Fibroblast of mammary gland (primary cell): ENCODE data around the gene RTN4R.

Source experiments
- DNase-seq: peaks from one replicate; pipeline ENCODE4 v3.0.0-alpha.2; 2010; ENCODE audit warnings: low read depth
- H3K4me3 ChIP-seq: 2 replicates; pipeline ENCODE4 v1.5.1; 2011; ENCODE audit warnings: low read depth, mild to moderate bottlenecking, low read length, moderate library complexity; ENCODE audit not compliant: control insufficient read depth
- CTCF ChIP-seq: conservative IDR thresholded peaks from 2 replicates; pipeline ENCODE4 v1.5.1; 2011; ENCODE audit warnings: low read depth, low read length, inconsistent platforms; ENCODE audit not compliant: control insufficient read depth, insufficient read depth

The RTN4R gene

DNA sequence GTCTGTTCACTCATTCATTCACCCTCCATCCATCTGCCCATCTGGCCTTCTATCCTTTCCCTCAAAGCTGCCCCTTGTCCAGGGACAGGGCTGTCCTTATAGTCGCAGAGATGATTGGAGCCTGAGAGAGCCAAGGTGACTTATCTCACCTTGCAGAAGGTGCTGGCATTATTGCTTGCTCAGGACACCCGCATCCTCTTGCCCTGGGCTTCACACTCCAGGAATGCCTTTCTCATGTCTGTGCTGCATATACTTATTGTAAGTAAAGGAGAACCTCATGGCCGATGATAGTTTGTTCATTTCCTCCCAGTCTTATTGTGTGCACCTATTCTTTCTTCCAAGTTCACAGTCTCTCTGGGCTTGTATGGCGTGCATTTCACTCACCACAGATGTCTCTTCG is 68.2 kb downstream of the RTN4R start:
- H3K4me3 ChIP-seq, result no peak overlapping the region
- no peak for TF ChIP-seq CTCF
- no peak for DNase-seq

- no peak for TF ChIP-seq CTCF
- H3K4me3 ChIP-seq, result no peak overlapping the region
These were observed 68.7 kb downstream of the RTN4R start for GRCh38 chr22:20199413-20199842.

GRCh38 chr22:20198557-20199319 is 69.4 kb downstream of the RTN4R start:
- DNase-seq, result no peak
- TF ChIP-seq CTCF, result no peak

More at GRCh38 chr22:20199413-20199842, 68.7 kb downstream of the RTN4R start:
- no peak for DNase-seq

DNA sequence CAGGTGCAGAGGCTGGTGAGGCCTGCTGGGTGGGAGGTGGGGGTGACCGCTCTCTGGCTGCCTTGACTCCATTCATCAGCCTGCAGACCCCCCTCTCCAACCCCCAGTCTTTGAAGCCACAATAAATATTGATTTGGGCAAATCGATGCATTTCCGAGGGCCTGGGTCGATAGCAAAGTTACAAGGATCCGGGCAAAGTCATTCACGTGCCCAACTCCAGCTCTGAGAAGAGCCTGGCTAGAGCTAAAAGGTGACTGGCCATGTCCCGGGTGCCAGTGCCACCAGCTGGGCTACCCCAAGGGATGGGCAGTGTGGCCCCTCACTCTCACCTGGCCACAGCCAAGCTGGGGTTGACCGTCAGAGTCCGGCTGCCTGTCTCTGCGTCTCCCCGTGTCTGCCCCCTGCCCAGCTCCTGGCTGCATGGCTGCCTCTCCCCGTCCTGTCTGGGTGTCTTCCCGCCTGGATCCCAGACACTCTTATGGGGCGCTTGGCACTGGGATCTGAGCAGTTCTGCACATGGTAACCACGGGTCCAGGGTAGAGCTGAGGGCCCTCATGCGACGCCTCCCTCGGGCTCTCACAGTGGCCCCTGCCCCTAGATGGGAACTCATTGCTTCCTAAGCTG is 70.6 kb downstream of the RTN4R start:
- TF ChIP-seq CTCF, result no peak

More at GRCh38 chr22:20198557-20199319, 69.4 kb downstream of the RTN4R start:
- H3K4me3 ChIP-seq, result no peak overlapping the region

GRCh38 chr22:20196094-20196842 is 71.8 kb downstream of the RTN4R start:
- no peak for DNase-seq
- no peak for TF ChIP-seq CTCF
- no peak overlapping the region for H3K4me3 ChIP-seq

More for the DNA sequence above, 70.6 kb downstream of the RTN4R start:
- H3K4me3 ChIP-seq, result no peak overlapping the region
- no peak for DNase-seq

GRCh38 chr22:20194681-20195593 is 73.2 kb downstream of the RTN4R start:
- DNase-seq, result no peak
- no peak for TF ChIP-seq CTCF
- H3K4me3 ChIP-seq, result no peak overlapping the region
